Parathyroid adenoma (tissue), 2 donors: ENCODE results near the gene FRAS1.
"Not testable (repeated sequence)": the region's sequence is repeated elsewhere in the genome, so short reads cannot be mapped to it uniquely, and the experiment has no call there.

ENCODE experiments used
- H2AFZ ChIP-seq: fragments of 300-600 bp; sonication (generic); one replicate; pipeline ENCODE4 v1.7.0; 2017; ENCODE audit warnings: antibody characterized with exemption, mild to moderate bottlenecking
- H3K27ac ChIP-seq: fragments of 300-600 bp; sonication (generic); one replicate; pipeline ENCODE4 v1.7.0; 2017
- H3K27me3 ChIP-seq: fragments of 300-600 bp; sonication (generic); one replicate; pipeline ENCODE4 v1.7.0; 2017; ENCODE audit warnings: low read length; ENCODE audit not compliant: control insufficient read depth, insufficient read depth
- H3K36me3 ChIP-seq: fragments of 300-600 bp; sonication (generic); one replicate; pipeline ENCODE4 v1.7.0; 2017; ENCODE audit warnings: low read length; ENCODE audit not compliant: control insufficient read depth, insufficient read depth
- H3K4me1 ChIP-seq: fragments of 300-600 bp; sonication (generic); one replicate; pipeline ENCODE4 v1.7.0; 2017; ENCODE audit warnings: control low read depth
- H3K4me2 ChIP-seq: fragments of 300-600 bp; sonication (generic); one replicate; pipeline ENCODE4 v1.7.0; 2017; ENCODE audit warnings: low read length
- H3K4me3 ChIP-seq: fragments of 300-600 bp; sonication (generic); one replicate; pipeline ENCODE4 v1.7.0; 2017; ENCODE audit warnings: low read depth, low read length
- H3K79me2 ChIP-seq: fragments of 300-600 bp; sonication (generic); one replicate; pipeline ENCODE4 v1.7.0; 2017; ENCODE audit warnings: control low read depth
- H3K9ac ChIP-seq: fragments of 300-600 bp; sonication (generic); one replicate; pipeline ENCODE4 v1.7.0; 2017; ENCODE audit warnings: mild to moderate bottlenecking
- H3K9me3 ChIP-seq: fragments of 300-600 bp; sonication (generic); one replicate; pipeline ENCODE4 v1.7.0; 2017; ENCODE audit warnings: low read length; ENCODE audit not compliant: control insufficient read depth
- CTCF ChIP-seq: fragments of 300-600 bp; sonication (generic); IDR thresholded peaks from one replicate; pipeline ENCODE4 v1.7.0; 2017; ENCODE audit warnings: antibody characterized with exemption, mild to moderate bottlenecking
- donor health status: primary hyperparathyroidism.

FRAS1 gene

GRCh38 chr4:78121338-78121904 is 64.3 kb downstream of the FRAS1 start:
- no peaks in the 10 kb centered on the region for H3K36me3 ChIP-seq
- H2AFZ ChIP-seq, result no peak overlapping the region
- H3K4me2 ChIP-seq, result no peak overlapping the region
- no peaks in the 10 kb centered on the region for H3K79me2 ChIP-seq
- H3K4me1 ChIP-seq, result no peaks in the 10 kb centered on the region
- no peak overlapping the region for H3K27ac ChIP-seq
- no peak for TF ChIP-seq CTCF
- H3K4me3 ChIP-seq, result no peak overlapping the region
- H3K9me3 ChIP-seq, result no peaks in the 10 kb centered on the region
- H3K27me3 ChIP-seq, result no peaks in the 10 kb centered on the region
- H3K9ac ChIP-seq, result no peak overlapping the region

DNA sequence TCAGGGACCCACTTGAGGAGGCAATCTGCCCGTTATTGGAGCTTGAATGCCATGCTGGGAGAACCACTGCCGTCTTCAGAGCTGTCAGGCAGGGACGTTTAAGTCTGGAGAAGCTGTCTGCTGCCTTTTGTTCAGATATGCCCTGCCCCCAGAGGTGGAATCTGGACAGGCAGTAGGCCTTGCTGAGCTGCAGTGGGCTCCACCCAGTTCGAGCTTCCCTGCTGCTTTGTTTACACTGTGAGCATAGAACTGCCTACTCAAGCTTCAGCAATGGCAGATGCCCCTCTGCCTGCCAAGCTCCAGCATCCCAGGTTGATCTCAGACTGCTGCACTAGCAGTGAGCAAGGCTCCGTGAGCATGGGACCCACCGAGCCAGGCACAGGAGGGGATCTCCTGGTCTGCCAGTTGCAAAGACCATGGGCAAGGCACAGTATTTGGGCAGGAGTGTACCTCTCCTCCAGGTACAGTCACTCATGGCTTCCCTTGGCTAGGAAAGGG is 68.8 kb downstream of the FRAS1 start:
- H3K4me2 ChIP-seq, H3K36me3 ChIP-seq, H3K4me1 ChIP-seq, H3K27me3 ChIP-seq, H3K9me3 ChIP-seq, H3K9ac ChIP-seq, H2AFZ ChIP-seq, H3K79me2 ChIP-seq, H3K27ac ChIP-seq, H3K4me3 ChIP-seq: not testable (repeated sequence)

GRCh38 chr4:78129383-78130108 is 72.4 kb downstream of the FRAS1 start:
- Histone ChIP-seq H3K79me2 (no peaks in the 10 kb centered on the region), H3K4me3 (no peak overlapping the region), H3K36me3 (no peaks in the 10 kb centered on the region), H3K4me2 (no peak overlapping the region), H3K27ac (no peak overlapping the region), H3K9ac (no peak overlapping the region), H3K4me1 (no peaks in the 10 kb centered on the region), H3K27me3 (no peaks in the 10 kb centered on the region), H2AFZ (no peak overlapping the region), H3K9me3 (no peaks in the 10 kb centered on the region)
- TF ChIP-seq CTCF, result no peak

DNA sequence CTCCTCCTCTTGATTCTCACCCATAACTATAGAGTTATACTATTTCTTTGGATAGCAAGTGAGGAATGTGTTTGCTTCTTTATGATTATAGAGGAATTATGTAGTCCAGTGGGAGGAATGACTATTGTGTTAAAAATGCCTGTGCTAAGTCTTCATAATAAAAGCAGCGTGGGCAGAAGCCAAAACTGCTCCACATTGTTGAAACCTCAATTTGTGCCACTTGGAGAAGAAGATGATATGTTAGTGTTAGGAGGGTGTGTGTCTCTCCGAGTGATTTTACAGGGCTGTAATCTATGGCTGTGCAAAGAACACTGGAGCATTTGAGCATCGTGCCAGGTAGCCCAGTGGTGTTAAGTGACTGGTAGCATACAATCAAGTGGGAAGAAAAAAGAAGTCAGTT is 74.3 kb downstream of the FRAS1 start:
- H3K79me2 ChIP-seq, result no peaks in the 10 kb centered on the region
- no peak for TF ChIP-seq CTCF
- no peaks in the 10 kb centered on the region for H3K4me1 ChIP-seq
- no peak overlapping the region for H3K4me2 ChIP-seq
- H2AFZ ChIP-seq, result no peak overlapping the region
- no peaks in the 10 kb centered on the region for H3K27me3 ChIP-seq
- H3K27ac ChIP-seq, result no peak overlapping the region
- H3K9me3 ChIP-seq, result no peaks in the 10 kb centered on the region
- H3K36me3 ChIP-seq, result no peaks in the 10 kb centered on the region
- H3K9ac ChIP-seq, result no peak overlapping the region
- no peak overlapping the region for H3K4me3 ChIP-seq

GRCh38 chr4:78136109-78137081 is 79.3 kb downstream of the FRAS1 start:
- TF ChIP-seq CTCF, result no peak

More at GRCh38 chr4:78136109-78137081, 79.3 kb downstream of the FRAS1 start:
- Histone ChIP-seq H3K9ac (no peak overlapping the region), H3K4me3 (no peak overlapping the region), H3K27ac (no peak overlapping the region), H3K4me1 (no peaks in the 10 kb centered on the region), H3K4me2 (no peak overlapping the region), H3K79me2 (no peaks in the 10 kb centered on the region), H3K27me3 (no peaks in the 10 kb centered on the region), H3K9me3 (no peaks in the 10 kb centered on the region), H3K36me3 (no peaks in the 10 kb centered on the region), H2AFZ (no peak overlapping the region)
